ENCODE results near the gene ERCC6. TPM values are rescaled to one million over a fixed set of nuclear protein-coding genes. Genes with fewer than 3 reads are reported as not detected.

The ERCC6 gene
- total RNA-seq, 1 donor from 2014 or later = 30.2 TPM

DNA sequence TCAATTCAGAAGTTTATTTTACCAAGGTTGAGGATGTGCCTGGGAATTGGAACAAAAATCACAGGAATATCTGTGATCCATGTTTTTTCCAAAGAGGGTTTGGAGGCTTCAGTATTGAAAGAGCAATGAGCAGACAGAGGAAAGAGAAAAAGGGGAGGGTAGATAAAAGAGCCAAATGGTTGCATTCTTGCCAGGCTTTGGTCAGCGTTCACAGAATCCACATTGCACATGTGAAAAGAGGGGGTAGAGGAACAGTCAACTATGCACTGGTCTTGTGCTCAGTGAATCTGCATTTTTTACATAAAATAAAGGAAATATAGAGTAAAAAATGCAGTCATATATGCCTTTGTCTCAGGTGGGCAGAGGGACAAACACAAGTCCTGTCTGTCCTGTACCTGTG, 20.6 kb upstream of the ERCC6 start:
- TF ChIP-seq, protein P1, sequence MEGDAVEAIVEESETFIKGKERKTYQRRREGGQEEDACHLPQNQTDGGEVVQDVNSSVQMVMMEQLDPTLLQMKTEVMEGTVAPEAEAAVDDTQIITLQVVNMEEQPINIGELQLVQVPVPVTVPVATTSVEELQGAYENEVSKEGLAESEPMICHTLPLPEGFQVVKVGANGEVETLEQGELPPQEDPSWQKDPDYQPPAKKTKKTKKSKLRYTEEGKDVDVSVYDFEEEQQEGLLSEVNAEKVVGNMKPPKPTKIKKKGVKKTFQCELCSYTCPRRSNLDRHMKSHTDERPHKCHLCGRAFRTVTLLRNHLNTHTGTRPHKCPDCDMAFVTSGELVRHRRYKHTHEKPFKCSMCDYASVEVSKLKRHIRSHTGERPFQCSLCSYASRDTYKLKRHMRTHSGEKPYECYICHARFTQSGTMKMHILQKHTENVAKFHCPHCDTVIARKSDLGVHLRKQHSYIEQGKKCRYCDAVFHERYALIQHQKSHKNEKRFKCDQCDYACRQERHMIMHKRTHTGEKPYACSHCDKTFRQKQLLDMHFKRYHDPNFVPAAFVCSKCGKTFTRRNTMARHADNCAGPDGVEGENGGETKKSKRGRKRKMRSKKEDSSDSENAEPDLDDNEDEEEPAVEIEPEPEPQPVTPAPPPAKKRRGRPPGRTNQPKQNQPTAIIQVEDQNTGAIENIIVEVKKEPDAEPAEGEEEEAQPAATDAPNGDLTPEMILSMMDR (IDR thresholded peaks at IDR 0.05; ENCODE audit: unreplicated experiment) = no peak
- Mint-ChIP-seq H3K4me1 (ENCODE audit: low read depth) (no peaks in the 10 kb centered on the region), H3K9me3 (ENCODE audit: low read depth) (peaks cover 8% of the 10 kb centered on the region), H3K27me3 (peaks cover 20% of the 10 kb centered on the region), H3K36me3 (ENCODE audit: insufficient read depth) (no peaks in the 10 kb centered on the region), H3K27ac (no peak overlapping the region), H3K4me3 (ENCODE audit: low read depth) (no peak overlapping the region)
- no peak for DNase-seq (ENCODE audit: low spot score, unreplicated experiment)

DNA sequence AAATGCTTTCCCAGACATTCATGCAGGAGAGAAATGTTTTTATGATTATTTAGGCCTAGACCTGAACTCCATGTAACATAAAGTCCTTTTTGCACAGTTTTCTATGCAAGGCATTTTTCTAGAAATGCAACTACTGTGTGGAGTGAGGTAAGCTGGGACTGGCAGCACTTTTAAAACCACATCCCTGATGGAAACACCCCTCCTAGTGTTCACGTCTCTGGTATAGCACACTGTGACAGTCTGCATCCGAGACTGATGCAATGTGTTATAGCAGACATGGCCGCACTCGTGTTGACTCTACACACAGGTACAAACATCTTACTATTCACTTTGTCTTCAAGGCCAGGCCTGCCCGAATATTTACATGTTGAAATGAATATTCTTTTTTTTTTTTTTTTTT, 19.3 kb upstream of the ERCC6 start:
- H3K4me1 Mint-ChIP-seq (ENCODE audit: low read depth) = no peaks in the 10 kb centered on the region
- no peak for DNase-seq (ENCODE audit: low spot score, unreplicated experiment)
- H3K36me3 Mint-ChIP-seq (ENCODE audit: insufficient read depth) = no peaks in the 10 kb centered on the region
- no peak overlapping the region for H3K4me3 Mint-ChIP-seq (ENCODE audit: low read depth)
- TF ChIP-seq, protein P1 (IDR thresholded peaks at IDR 0.05; ENCODE audit: unreplicated experiment) = no peak
- no peak overlapping the region for H3K27ac Mint-ChIP-seq
- H3K9me3 Mint-ChIP-seq (ENCODE audit: low read depth) = peaks cover 8% of the 10 kb centered on the region
- peaks cover 14% of the 10 kb centered on the region for H3K27me3 Mint-ChIP-seq

DNA sequence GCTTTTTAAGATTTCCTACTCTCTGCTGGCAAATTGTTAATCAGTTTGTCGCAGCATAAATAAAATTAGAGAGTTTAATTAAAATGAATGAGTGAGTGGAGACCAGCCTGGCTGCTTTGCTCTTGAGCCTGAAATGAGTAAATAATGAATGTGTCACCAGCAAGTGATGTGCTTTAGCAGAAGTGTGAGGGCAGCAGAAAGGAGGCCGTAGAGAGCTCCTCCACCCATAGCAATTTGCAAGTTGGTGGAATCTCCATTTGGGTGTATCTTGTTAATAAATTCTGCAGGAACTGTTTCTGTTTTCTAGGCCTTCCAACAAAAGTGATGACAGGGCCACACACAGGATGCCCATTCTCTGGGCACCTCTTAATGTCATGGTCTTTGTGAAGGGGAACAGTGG, 18.8 kb upstream of the ERCC6 start:
- peaks cover 14% of the 10 kb centered on the region for H3K27me3 Mint-ChIP-seq

DNA sequence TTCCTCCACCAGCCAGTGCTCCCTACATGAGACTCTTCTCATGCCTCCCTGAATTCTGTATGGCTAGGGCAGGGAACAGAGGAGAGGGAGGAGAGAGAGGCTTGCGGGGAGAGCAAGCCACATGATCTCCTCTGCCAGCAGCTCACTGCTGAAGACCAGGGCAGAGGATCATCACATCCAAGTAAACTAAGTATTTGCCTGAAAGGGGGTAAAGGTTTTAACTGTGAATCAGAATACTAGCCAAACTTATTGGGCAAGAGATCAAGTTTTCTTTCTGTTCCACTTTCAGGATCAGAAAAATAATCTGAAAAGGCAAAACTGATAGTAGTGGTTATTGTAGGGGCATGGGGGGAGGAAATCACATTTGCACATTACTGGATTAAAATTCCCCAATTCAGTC, 17.8 kb upstream of the ERCC6 start:
- Mint-ChIP-seq H3K36me3 (ENCODE audit: insufficient read depth) (no peaks in the 10 kb centered on the region), H3K4me1 (ENCODE audit: low read depth) (no peaks in the 10 kb centered on the region), H3K27me3 (peaks cover 14% of the 10 kb centered on the region), H3K9me3 (ENCODE audit: low read depth) (peaks cover 8% of the 10 kb centered on the region), H3K27ac (no peak overlapping the region), H3K4me3 (ENCODE audit: low read depth) (no peak overlapping the region)
- TF ChIP-seq, protein P1 (IDR thresholded peaks at IDR 0.05; ENCODE audit: unreplicated experiment) = no peak
- no peak for DNase-seq (ENCODE audit: low spot score, unreplicated experiment)

More for the DNA sequence above, 18.8 kb upstream of the ERCC6 start:
- H3K9me3 Mint-ChIP-seq (ENCODE audit: low read depth) = peaks cover 8% of the 10 kb centered on the region
- DNase-seq (ENCODE audit: low spot score, unreplicated experiment) = no peak
- H3K27ac Mint-ChIP-seq = no peak overlapping the region
- H3K36me3 Mint-ChIP-seq (ENCODE audit: insufficient read depth) = no peaks in the 10 kb centered on the region
- no peak overlapping the region for H3K4me3 Mint-ChIP-seq (ENCODE audit: low read depth)
- TF ChIP-seq, protein P1 (IDR thresholded peaks at IDR 0.05; ENCODE audit: unreplicated experiment) = no peak
- H3K4me1 Mint-ChIP-seq (ENCODE audit: low read depth) = no peaks in the 10 kb centered on the region

DNA sequence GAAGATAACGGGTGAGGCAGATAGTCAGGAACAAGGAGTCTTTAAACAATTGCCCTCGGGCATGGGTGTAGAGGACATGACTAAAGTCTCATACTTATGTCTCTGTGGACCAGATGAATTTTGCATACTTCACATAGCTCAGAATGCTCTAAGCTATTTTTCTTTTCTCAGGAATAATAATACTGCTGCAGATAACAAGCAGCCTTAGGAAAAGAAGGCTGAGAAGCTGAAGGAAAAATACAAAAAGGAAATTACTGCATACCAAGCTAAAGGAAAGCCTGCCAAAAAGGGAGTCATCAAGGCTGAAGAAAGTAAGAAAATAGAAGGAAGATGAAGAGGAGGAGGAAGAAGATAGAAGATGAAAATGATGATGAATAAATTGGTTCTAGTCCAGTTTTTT, 13.4 kb upstream of the ERCC6 start:
- Mint-ChIP-seq H3K9me3 (ENCODE audit: low read depth) (peaks cover 8% of the 10 kb centered on the region), H3K27me3 (peaks cover 7% of the 10 kb centered on the region), H3K4me1 (ENCODE audit: low read depth) (no peaks in the 10 kb centered on the region), H3K4me3 (ENCODE audit: low read depth) (no peak overlapping the region), H3K36me3 (ENCODE audit: insufficient read depth) (no peaks in the 10 kb centered on the region), H3K27ac (no peak overlapping the region)
- TF ChIP-seq, protein P1 (IDR thresholded peaks at IDR 0.05; ENCODE audit: unreplicated experiment) = no peak
- no peak for DNase-seq (ENCODE audit: low spot score, unreplicated experiment)
